ENCODE results near the gene ARHGAP28.
"Not testable (repeated sequence)": the region's sequence is repeated elsewhere in the genome, so short reads cannot be mapped to it uniquely, and the experiment has no call there.

Gene ARHGAP28

GRCh38 chr18:6797171-6797570, 67.7 kb downstream of the ARHGAP28 start:
- no peak overlapping the region for H3K27ac ChIP-seq (replicated peaks)
- no peaks in the 10 kb centered on the region for H3K27me3 ChIP-seq (ENCODE audit: insufficient read depth, poor library complexity, severe bottlenecking)
- TF ChIP-seq GABPA (IDR thresholded peaks at IDR 0.05; ENCODE audit: low read depth): no peak
- no peak for TF ChIP-seq REST (IDR thresholded peaks at IDR 0.05; ENCODE audit: insufficient replicate concordance, low read depth)
- TF ChIP-seq POLR2AphosphoS5 (IDR thresholded peaks at IDR 0.05; ENCODE audit: low read depth): no peak
- TF ChIP-seq CTCF (IDR thresholded peaks at IDR 0.05; ENCODE audit: insufficient read depth, low read length): no peak
- TF ChIP-seq SPI1 (IDR thresholded peaks at IDR 0.05; ENCODE audit: borderline replicate concordance, low read depth): no peak
- no peak for DNase-seq (ENCODE audit: low read depth in 1 of 2, low spot score in 1 of 2)
- H3K4me3 ChIP-seq (replicated peaks; ENCODE audit: insufficient read depth, low read length): no peak overlapping the region

GRCh38 chr18:6798896-6799295, 69.4 kb downstream of the ARHGAP28 start:
- TF ChIP-seq GABPA (IDR thresholded peaks at IDR 0.05; ENCODE audit: low read depth) (no peak), POLR2AphosphoS5 (IDR thresholded peaks at IDR 0.05; ENCODE audit: low read depth) (no peak), SPI1 (IDR thresholded peaks at IDR 0.05; ENCODE audit: borderline replicate concordance, low read depth) (no peak), REST (IDR thresholded peaks at IDR 0.05; ENCODE audit: insufficient replicate concordance, low read depth) (no peak), CTCF (IDR thresholded peaks at IDR 0.05; ENCODE audit: insufficient read depth, low read length) (no peak)
- no peak for DNase-seq (ENCODE audit: low read depth in 1 of 2, low spot score in 1 of 2)

GRCh38 chr18:6800309-6800708, 70.8 kb downstream of the ARHGAP28 start:
- not testable (repeated sequence) for H3K27ac ChIP-seq (replicated peaks); H3K4me3 ChIP-seq (replicated peaks; ENCODE audit: insufficient read depth, low read length); DNase-seq (ENCODE audit: low read depth in 1 of 2, low spot score in 1 of 2); H3K27me3 ChIP-seq (ENCODE audit: insufficient read depth, poor library complexity, severe bottlenecking)

More at GRCh38 chr18:6798896-6799295, 69.4 kb downstream of the ARHGAP28 start:
- H3K27me3 ChIP-seq (ENCODE audit: insufficient read depth, poor library complexity, severe bottlenecking): no peaks in the 10 kb centered on the region
- H3K4me3 ChIP-seq (replicated peaks; ENCODE audit: insufficient read depth, low read length): no peak overlapping the region
- no peak overlapping the region for H3K27ac ChIP-seq (replicated peaks)

- Histone ChIP-seq H3K4me3 (replicated peaks; ENCODE audit: insufficient read depth, low read length) (no peak overlapping the region), H3K27me3 (ENCODE audit: insufficient read depth, poor library complexity, severe bottlenecking) (peaks cover 7% of the 10 kb centered on the region), H3K27ac (replicated peaks) (no peak overlapping the region)
- DNase-seq (ENCODE audit: low read depth in 1 of 2, low spot score in 1 of 2): no peak
- TF ChIP-seq GABPA (IDR thresholded peaks at IDR 0.05; ENCODE audit: low read depth) (no peak), POLR2AphosphoS5 (IDR thresholded peaks at IDR 0.05; ENCODE audit: low read depth) (no peak), CTCF (IDR thresholded peaks at IDR 0.05; ENCODE audit: insufficient read depth, low read length) (no peak), SPI1 (IDR thresholded peaks at IDR 0.05; ENCODE audit: borderline replicate concordance, low read depth) (no peak), REST (IDR thresholded peaks at IDR 0.05; ENCODE audit: insufficient replicate concordance, low read depth) (no peak)
Observed at GRCh38 chr18:6807515-6808257, 78.2 kb downstream of the ARHGAP28 start.
